Uterus (tissue), 2 donors: ENCODE data around the gene SBNO2.

Source experiments
- POLR2A ChIP-seq, 2 donors: fragments of 450-650 bp; IDR thresholded peaks; one replicate each; pipeline ENCODE4 v1.6.1; 2016; ENCODE audit warnings: antibody characterized with exemption in 2 of 2, mild to moderate bottlenecking in 1 of 2, moderate library complexity in 1 of 2
- TF ChIP-seq, protein P1 (sequence below), 4 experiments: fragments of 200-600 bp in 2 of 4; fragments of 450-650 bp in 2 of 4; sonication (generic) in 2 of 4; IDR thresholded peaks; one replicate each; pipeline ENCODE4 v1.5.1; 2016 to 2019; ENCODE audit warnings: antibody characterized with exemption in 4 of 4, mild to moderate bottlenecking in 2 of 4, moderate library complexity in 1 of 4

DNA sequence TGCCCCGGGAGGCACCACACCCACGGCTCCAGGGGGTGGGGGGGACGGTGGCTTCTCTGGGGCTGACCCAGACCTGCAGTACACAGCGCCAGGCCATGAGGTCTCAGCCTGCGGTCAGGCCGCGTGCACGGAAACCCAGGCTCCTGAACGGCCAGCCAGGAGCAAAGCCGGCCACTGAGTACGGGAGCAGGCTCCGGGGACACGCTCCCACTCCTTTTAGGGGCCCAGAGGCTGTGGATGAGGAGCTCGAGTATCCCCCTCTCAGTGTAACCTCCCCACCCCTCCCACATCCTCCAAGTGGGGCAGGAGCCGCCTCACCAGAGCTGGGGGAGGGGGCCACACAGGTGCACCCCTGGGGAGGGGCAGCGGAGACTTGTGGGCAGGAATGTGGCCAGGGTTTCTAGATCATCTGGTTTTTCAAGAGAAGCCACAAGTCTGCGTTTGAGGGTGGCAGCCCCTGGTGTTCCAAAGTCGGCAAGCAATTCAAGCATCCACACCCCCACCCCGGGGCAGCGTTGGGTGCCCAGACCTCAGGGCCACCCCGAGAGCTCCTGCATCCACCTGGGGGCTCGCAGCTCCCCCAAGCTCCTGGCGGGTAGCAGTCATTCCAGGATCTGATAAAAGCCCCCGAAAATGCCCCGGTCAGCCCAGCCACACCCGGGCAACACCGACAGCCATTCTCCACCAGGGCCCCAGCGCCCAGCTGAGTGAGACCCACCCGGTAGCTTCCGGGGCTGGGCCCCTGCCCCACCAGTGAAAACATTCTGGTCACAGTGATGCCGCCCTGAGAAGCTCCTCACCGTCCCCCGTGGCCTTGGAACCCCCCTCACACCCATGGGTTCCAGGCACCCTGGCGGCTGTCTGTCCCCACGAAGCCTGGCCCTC, 6.1 kb downstream of the SBNO2 start:
- TF ChIP-seq, protein P1, sequence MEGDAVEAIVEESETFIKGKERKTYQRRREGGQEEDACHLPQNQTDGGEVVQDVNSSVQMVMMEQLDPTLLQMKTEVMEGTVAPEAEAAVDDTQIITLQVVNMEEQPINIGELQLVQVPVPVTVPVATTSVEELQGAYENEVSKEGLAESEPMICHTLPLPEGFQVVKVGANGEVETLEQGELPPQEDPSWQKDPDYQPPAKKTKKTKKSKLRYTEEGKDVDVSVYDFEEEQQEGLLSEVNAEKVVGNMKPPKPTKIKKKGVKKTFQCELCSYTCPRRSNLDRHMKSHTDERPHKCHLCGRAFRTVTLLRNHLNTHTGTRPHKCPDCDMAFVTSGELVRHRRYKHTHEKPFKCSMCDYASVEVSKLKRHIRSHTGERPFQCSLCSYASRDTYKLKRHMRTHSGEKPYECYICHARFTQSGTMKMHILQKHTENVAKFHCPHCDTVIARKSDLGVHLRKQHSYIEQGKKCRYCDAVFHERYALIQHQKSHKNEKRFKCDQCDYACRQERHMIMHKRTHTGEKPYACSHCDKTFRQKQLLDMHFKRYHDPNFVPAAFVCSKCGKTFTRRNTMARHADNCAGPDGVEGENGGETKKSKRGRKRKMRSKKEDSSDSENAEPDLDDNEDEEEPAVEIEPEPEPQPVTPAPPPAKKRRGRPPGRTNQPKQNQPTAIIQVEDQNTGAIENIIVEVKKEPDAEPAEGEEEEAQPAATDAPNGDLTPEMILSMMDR (IDR thresholded peaks at IDR 0.05) = no peak
- no peak for TF ChIP-seq POLR2A (IDR thresholded peaks at IDR 0.05)
